Measurements from ENCODE around the gene HNRNPUL2.

GRCh38 chr11:62719302-62719978 is 7.8 kb downstream of the HNRNPUL2 start:
- TF ChIP-seq, protein P1, sequence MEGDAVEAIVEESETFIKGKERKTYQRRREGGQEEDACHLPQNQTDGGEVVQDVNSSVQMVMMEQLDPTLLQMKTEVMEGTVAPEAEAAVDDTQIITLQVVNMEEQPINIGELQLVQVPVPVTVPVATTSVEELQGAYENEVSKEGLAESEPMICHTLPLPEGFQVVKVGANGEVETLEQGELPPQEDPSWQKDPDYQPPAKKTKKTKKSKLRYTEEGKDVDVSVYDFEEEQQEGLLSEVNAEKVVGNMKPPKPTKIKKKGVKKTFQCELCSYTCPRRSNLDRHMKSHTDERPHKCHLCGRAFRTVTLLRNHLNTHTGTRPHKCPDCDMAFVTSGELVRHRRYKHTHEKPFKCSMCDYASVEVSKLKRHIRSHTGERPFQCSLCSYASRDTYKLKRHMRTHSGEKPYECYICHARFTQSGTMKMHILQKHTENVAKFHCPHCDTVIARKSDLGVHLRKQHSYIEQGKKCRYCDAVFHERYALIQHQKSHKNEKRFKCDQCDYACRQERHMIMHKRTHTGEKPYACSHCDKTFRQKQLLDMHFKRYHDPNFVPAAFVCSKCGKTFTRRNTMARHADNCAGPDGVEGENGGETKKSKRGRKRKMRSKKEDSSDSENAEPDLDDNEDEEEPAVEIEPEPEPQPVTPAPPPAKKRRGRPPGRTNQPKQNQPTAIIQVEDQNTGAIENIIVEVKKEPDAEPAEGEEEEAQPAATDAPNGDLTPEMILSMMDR (IDR thresholded peaks at IDR 0.05): no peak
- TF ChIP-seq EZH2phosphoT487 (IDR thresholded peaks at IDR 0.05) (no peak), EZH2 (IDR thresholded peaks at IDR 0.05) (no peak)

All from neural progenitor cell (in vitro differentiated cells).